ENCODE data around the gene CYSTM1.

GRCh38 chr5:140159014-140159927, 15.7 kb upstream of the CYSTM1 start:
- TF ChIP-seq POLR2AphosphoS5 (IDR thresholded peaks at IDR 0.05; ENCODE audit: low read depth, low read length): no peak
- no peak for TF ChIP-seq POLR2A (IDR thresholded peaks at IDR 0.05; ENCODE audit: low read depth, low read length)
- no peak for TF ChIP-seq TAF1 (IDR thresholded peaks at IDR 0.05; ENCODE audit: low read depth, low read length)
- TF ChIP-seq PAX5 (IDR thresholded peaks at IDR 0.05; ENCODE audit: insufficient read depth, low read length, severe bottlenecking): no peak
